Embryonic facial prominence (tissue), 1 donor: Measurements from ENCODE around the gene INPP5D.
"Not testable (repeated sequence)": the region's sequence is repeated elsewhere in the genome, so short reads cannot be mapped to it uniquely, and the experiment has no call there.

ENCODE experiments used
- DNase-seq: peaks from one replicate; pipeline ENCODE4 v3.0.0-alpha.2; 2016; ENCODE audit errors: extremely low spot score

The INPP5D gene

GRCh38 chr2:233053928-233054784 is 6.0 kb upstream of the INPP5D start:
- DNase-seq, result no peak

- no peak for DNase-seq
Observed at GRCh38 chr2:233055362-233055761, 4.8 kb upstream of the INPP5D start.

GRCh38 chr2:233056961-233057605 is 3.1 kb upstream of the INPP5D start:
- no peak for DNase-seq

GRCh38 chr2:233058717-233059546 is 1.2 kb upstream of the INPP5D start:
- no peak for DNase-seq

- no peak for DNase-seq
Observed at GRCh38 chr2:233059547-233059796, 670 bp upstream of the INPP5D start.

GRCh38 chr2:233060501-233060979 is 398 bp downstream of the INPP5D start:
- no peak for DNase-seq

GRCh38 chr2:233060980-233061590 is 943 bp downstream of the INPP5D start:
- DNase-seq, result no peak

- no peak for DNase-seq
Observed at GRCh38 chr2:233061591-233062450, 1.7 kb downstream of the INPP5D start.

GRCh38 chr2:233062451-233062850 is 2.3 kb downstream of the INPP5D start:
- no peak for DNase-seq

- DNase-seq, result no peak
Observed at GRCh38 chr2:233062946-233063268, 2.8 kb downstream of the INPP5D start.

GRCh38 chr2:233063269-233063975 is 3.3 kb downstream of the INPP5D start:
- DNase-seq, result no peak

GRCh38 chr2:233063976-233064411 is 3.9 kb downstream of the INPP5D start:
- no peak for DNase-seq

- no peak for DNase-seq
Observed at GRCh38 chr2:233064530-233065199, 4.5 kb downstream of the INPP5D start.

GRCh38 chr2:233065200-233065589 is 5.1 kb downstream of the INPP5D start:
- DNase-seq, result not testable (repeated sequence)

- no peak for DNase-seq
Observed at GRCh38 chr2:233065954-233066470, 5.9 kb downstream of the INPP5D start.

GRCh38 chr2:233068762-233069418 is 8.7 kb downstream of the INPP5D start:
- no peak for DNase-seq

GRCh38 chr2:233072838-233073237 is 12.7 kb downstream of the INPP5D start:
- no peak for DNase-seq

GRCh38 chr2:233074106-233074505 is 14.0 kb downstream of the INPP5D start:
- DNase-seq, result no peak
